GOT3 (cell line): ENCODE results near the gene SPPL3.
"Not testable (repeated sequence)": the region's sequence is repeated elsewhere in the genome, so short reads cannot be mapped to it uniquely, and the experiment has no call there.

ENCODE experiments used
- DNase-seq: peaks from one replicate; lab custom pipeline; 2025; ENCODE audit warnings: mixed read lengths; lab: John Stamatoyannopoulos, UW

The SPPL3 gene, protein sequence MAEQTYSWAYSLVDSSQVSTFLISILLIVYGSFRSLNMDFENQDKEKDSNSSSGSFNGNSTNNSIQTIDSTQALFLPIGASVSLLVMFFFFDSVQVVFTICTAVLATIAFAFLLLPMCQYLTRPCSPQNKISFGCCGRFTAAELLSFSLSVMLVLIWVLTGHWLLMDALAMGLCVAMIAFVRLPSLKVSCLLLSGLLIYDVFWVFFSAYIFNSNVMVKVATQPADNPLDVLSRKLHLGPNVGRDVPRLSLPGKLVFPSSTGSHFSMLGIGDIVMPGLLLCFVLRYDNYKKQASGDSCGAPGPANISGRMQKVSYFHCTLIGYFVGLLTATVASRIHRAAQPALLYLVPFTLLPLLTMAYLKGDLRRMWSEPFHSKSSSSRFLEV

DNA sequence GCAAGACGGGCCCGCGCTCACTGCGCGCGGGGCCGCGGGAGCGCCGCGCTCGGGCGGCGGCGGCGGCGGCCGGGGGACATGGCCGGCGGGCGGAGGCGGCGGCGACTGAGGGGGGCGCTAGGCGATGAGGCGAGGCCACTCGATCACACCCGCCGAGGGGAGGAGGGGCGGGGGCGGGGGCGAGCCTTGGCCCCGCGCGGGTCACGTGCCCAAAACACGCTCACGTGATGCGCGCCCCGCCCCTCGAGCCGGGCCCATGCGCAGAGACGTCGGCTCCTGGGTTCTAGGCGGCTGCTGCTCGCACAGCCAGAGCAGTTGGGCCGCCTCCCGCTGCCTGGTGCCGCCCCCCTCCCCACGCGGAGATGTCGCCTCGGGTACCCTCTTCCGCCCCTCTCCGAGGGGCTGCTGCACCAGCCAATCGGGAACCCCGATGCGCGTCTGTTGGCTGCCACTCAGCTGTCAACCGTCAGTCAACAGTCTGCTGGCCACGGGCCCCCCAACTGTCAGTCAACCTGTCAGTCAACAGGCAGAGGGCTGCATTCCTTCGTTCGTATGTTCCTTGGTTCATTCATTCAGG lies at the start of gene SPPL3:
SPPL3 (minus strand) TSS at position 162 of the 577 bp plus-strand sequence. CDS start 491 bp downstream, outside the sequence.
- DNase-seq = peak; percentile 30

DNA sequence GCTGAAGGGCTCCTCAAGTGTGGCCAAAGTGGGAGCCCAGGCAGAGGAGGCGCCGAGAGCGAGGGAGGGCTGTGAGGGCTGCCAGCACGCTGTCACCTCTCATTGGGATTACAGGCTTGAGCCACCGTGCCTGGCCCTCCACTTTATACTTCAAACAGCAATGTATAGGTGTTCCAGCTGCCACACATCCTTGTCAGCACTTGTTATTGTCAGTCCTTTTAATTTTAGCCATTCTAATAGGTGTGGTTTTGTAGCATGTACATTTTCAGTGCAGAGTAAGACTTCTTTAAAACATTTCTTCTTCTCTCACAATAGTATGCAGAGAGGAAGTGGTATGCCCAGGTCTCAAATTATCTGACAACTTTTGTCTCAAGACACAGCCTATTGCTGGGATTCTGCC lies 46.6 kb upstream of the SPPL3 start:
- DNase-seq = no peak

DNA sequence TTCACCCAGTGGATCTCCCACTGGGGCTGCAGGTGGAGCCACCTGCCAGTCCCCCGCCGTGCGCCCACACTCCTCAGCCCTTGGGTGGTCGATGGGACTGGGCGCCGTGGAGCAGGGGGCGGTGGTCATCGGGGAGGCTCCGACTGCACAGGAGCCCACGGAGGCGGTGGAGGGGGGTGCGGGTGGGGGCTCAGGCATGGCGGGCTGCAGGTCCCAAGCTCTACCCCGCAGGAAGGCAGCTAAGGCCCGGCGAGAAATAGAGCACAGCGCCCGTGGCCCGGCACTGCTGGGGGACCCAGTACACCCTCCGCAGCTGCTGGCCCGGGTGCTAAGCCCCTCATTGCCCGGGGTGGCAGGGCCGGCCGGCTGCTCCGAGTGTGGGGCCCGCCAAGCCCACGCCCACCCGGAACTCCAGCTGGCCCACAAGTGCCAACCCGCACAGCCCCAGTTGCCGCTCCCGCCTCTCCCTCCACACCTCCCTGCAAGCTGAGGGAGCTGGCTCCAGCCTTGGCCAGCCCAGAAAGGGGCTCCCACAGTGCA lies 46.2 kb upstream of the SPPL3 start:
- DNase-seq = not testable (repeated sequence)

DNA sequence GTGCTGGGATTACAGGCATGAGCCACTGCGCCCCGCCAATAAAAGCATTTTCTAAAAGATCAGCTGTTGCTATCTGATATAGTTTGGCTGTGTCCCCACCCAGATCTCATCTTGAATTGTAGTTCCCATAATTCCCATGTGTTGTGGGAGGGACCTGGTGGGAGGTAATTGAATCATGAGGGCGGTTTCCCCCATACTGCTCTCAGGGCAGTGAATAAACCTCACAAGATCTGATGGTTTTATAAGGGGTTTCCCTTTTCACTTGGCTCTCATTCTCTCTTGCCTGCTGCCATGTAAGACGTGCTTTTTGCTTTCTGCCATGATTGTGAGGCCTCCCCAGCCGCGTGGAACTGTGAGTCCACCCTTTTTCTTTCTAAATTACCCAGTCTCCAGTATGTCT lies 41.4 kb upstream of the SPPL3 start:
- DNase-seq = not testable (repeated sequence)

DNA sequence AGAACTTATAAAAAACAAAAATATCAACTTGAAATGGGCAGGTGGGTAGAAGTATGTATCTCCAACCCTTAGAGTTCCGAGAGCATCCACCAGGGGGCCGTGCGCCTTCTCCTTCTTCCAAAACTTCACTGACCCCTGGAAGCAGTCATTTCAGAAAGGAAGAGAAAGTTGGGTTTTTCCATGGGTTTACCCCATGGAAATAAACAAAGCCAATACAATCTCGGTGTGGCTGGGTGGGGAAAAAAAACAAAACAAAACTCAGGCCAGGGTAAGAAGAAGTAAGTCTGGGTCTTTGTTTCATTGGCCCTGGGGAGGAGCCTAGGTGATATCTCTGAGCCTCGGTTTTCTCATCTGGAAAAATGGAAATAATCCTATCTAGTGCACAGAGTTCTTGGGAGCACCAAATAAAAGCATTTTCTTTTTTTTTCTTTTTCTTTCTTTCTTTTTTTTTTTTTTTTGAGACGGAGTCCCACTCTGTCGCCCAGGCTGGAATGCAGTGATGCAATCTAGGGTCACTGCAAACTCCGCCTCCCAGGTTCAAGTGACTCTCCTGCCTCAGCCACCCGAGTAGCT lies 40.6 kb upstream of the SPPL3 start:
- DNase-seq = no peak

DNA sequence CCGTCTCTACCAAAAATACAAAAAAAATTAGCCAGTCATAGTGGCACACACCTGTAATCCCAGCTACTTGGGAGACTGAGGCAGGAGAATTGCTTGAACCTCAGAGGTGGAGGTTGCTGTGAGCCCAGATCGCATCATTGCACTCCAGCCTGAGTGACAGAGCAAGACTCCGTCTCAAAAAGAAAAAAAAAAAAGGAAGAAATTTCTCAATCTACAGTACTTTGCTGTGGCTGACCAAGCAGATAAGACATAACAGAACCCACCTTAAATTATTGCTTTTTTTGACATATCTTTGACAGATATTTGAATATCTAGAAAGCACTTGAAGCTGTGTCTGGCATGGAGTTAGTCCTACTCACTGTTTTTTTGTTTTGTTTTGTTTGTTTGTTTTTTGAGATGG lies 39.3 kb upstream of the SPPL3 start:
- no peak for DNase-seq

DNA sequence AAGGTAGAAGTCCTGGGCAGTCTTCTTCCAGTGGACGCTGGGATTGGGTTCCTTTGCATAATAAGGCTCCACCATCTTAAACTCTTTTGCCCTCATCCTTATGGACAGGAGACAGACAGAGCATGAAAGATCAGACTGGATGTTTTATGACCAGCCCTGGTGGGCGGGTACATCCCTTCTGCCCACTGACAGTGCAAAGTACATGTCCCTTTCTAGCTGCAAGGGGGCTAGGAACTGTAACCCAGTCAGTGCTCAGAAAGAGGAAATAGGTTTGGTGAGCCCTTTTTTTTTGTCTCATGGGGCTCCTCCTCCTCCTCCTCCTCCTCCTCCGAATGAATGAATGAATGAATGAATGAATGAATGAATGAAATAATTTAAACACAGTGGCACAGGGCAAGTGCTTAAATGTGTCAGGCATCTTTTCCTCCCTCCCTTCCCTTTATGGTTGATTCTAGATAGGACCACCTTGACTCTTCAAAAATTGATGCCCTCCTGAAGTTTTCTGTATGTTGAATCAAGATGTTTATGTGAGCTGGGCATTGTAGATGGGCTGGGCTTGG lies 37.8 kb upstream of the SPPL3 start:
- no peak for DNase-seq

DNA sequence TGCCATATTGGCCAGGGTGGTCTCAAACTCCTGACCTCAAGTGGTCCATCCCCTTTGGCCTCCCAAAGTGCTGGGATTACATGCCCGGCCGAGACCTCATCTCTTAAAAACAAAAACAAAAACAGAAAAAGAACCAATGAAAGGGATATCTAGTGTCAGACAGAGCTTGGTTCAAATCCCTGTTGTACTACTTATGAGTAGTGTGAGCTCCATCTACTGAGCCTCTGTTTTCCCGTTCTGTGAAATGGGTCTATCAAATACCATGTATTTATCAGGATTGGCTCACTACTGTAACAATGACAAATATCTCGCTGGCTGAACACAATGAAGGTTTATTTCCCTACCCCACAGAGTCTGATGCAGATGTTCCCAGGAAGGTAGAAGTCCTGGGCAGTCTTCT lies 37.3 kb upstream of the SPPL3 start:
- no peak for DNase-seq

DNA sequence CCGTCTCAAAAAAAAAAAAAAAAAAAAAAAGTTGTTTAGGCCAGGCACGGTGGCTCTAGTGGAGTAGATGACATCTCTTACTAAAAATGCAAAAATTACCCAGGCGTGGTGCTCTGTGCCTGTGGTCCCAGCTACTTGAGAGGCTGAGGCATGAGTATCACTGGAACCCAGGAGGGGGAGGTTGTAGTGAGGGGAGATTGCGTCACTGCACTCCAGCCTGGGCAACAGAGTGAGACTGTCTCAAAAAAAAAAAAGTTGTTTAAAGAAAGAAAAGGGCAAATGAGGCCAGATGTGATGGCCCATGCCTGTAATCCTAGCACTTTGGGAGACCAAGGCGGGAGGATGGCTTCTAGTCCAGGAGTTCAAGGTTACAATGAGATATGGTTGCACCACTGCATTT lies 36.6 kb upstream of the SPPL3 start:
- DNase-seq = no peak

DNA sequence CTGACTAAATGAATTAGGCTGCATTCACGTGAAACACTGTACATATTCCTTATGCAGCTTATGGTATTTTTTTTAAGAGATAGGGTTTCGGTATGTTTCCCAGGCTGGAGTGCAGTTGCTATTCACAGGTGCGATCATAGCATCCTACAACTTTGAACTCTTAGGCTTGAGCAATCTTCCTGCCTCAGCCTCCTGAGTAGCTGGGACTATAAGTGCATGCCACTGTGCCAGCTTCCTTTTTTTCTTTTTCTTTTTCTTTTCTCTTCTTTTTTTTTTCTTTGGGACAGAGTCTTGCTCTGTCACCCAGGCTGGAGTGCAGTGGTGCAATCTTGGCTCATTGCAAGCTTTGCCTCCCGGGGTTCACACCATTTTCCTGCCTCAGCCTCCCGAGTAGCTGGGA lies 35.8 kb upstream of the SPPL3 start:
- no peak for DNase-seq

DNA sequence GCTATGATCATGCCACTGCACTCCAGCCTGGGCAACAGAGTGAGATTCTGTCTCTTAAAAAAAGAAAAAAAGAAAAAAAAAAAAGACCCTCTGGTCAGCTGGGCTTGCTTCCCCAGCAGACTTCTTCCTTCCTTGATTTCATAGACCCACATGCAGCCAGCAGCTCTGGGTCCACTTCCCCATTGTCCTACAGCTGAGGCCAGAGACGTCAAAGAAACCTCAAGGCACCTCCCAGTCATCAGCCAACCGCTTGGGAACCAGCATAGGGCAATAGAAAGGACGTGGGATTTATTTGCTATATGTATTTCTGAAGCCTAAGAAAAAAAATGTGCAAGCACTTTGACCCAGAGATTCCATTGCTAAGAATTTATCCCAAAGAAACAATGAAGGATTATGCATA lies 35.4 kb upstream of the SPPL3 start:
- no peak for DNase-seq

DNA sequence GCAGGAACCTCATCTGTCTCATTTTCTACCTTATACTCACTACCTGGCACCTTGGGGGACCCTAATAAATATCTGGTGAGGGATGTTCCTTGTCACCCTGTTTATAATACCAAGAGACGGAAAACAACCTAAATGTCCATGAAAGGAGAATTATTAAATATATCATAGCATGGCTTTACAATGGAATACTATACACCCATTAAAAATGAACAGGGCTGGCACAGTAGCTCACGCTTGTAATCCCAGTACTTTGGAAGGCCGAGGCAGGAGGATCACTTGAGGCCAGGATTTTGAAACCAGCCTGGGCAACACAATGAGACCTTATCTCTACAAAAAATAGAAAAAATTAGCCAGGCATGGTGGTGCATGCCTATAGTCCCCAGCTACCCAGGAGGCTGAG lies 34.3 kb upstream of the SPPL3 start:
- DNase-seq = no peak

DNA sequence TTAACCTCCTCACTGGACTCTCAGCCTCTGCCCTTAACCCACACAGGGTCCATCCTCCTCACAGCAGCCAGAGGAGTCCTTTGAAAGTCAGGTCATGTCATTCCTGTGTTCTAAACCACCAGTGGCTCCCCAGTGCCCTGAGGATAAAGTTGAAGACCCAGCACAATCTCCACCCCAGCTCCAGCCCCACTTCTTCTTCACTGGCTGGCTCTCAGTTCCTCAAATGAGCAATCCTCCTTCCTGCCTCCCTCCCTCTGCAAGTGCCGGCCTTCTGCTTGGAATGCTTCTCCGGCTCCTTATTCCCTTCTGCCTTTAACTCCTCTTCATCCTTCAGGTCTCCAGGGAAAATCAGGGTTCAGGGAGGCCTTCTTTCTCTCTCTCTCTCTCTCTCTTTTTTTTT lies 32.0 kb upstream of the SPPL3 start:
- no peak for DNase-seq

DNA sequence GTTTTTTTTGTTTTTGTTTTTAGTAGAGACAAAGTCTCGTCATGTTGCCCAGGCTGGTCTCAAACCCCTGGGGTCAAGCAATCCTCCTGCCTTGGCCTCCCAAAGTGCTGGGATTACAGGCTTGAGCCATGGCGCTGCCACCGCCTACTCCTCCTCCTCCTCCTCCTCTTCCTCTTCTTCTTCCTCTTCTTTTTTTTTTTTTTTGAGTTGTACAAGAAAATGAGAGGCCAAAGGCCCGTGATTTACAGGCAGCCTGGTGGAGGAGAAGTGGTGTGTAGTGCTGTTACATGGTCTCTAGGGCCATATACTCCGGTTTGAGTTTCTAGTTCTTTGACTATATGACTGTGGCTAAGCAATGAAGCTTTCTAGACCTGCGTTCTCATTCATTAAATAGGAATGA lies 29.6 kb upstream of the SPPL3 start:
- DNase-seq = no peak

DNA sequence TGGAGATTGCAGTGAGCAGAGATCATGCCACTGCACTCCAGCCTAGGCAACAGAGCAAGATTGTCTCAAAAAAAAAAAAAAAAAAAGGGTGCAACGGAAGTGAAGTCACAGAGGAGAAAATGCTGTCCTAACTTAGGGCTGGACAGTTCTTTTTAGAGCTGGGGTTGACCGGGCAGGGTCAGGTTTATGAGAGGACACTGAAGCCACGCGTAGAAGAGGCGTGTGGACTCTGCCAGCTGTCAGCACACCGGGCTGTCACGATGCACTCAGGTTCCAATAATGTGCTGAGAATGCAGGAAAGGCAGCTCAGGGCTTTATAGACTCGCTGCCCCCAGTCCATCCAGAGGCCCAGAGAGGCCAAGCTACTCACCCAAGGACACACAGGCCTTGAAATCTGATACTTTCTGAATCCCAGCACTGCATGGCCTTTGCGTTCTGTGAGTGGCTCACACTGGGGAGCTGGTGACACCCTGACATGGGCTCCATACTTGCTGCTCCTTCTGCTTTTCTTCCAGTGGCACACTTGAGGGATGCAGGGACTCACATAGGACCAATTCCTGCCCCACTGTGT lies 28.9 kb upstream of the SPPL3 start:
- DNase-seq = no peak

DNA sequence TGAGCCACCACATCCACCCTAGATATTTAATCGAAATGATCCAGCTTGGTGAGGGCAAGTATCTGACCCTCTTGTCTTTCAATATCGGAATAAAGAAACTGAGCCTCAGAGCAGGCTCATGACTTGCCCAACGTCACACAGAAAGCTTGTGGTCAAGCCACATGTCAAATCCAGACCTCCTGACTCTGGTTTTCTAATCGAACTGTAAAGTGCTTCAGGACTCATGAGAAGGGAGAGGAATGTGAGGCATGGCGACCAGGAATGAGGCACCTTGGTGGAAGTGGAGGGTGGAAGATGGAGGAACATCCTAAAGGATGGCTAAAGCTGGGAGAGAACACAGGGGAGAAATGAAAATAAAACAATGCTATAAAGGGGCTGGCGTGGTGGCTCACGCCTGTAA lies 27.9 kb upstream of the SPPL3 start:
- DNase-seq = no peak

DNA sequence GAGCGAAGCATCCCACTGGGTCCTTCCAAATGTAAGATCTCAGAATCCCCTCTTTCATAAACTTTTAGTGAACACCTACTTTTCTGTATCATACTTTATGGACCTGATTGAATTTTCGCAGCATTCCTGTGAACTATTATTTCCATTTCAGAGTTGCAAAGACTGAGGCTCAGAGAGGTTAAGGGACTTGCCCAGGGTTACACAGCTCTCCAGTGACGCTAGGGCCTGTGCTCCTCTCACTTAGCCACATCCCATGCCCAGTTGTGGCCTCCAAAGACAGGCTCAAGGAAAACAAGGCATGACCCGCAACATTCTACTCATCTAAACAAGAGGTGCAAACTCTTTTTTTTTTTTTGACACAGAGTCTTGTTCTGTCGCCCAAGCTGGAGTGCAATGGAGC lies 25.9 kb upstream of the SPPL3 start:
- DNase-seq = no peak

DNA sequence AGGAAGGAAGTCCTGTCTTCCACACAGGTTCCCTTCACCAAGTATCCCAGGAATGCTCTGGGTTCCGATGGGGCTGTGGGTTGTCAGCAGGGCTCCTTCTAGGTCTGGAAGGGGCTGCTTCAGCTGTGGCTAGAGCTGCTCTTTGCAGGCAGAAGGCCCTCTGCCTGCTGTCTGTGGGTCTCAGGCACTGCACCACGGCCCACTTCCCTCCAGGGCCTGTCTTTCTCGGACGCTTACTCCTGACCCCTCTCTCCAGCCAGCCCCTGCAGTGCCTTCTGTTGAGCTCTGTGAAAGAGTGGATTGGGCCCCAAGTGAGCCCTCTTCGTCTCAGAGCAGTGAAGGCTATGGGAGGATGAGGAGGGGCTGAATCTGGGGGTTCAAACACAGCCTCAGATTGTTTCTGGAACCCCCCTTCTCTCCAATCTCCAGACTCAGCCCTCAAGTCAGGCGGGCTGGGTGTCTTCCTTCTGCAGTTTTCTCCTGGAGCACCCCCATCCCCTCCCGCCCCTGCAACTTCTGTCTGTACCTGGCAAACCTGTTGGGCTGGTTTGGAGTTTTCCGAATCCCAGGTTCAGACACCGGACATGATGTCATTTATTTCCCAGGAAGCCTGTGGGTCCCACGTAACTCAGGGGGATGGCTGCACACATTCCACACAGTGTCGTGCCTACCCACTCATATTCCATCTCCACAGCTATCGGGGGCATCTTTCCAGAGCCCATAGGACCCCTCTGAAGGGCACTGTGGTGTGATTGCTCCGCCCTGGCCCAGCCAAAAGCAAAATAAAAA lies 24.9 kb upstream of the SPPL3 start:
- no peak for DNase-seq

DNA sequence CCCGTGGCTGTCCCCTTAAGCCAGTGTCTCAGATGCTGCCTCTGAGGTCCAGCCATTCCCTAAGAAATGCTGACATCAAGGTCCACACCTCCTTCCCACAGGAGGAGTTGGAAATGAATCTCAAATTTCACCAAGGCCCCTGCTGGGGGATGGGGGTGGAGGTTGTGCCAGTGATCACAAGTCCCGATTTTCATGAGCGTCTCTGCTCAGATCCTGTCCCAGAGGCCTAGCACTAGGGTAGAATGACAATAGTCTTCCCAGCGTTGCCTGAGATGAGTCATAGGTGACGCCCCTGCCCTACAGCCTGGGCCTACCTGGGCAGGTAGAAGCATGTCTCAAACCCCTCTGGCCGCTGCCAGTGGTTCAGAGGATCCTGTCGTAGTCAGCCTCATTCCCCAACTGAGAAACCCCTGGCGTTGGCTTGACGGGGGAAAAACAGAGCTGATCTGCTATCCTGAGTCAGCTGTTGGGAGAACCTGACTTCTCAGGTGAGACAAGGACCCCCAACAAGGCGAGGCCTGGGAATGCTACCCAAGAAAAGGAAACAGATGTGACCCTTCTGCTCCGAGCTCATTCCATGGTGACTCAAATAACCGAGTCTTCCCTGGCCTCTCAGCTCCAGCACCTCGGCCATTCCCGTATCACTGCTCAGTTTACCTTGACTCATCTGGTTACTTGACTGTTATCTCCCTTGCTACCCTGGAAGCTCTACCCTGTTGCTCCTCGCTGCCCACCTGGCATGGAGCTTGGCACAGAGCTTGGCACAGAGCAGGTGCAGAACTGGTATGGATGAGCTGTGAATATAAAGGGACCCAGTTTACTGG lies 21.8 kb upstream of the SPPL3 start:
- DNase-seq = no peak

DNA sequence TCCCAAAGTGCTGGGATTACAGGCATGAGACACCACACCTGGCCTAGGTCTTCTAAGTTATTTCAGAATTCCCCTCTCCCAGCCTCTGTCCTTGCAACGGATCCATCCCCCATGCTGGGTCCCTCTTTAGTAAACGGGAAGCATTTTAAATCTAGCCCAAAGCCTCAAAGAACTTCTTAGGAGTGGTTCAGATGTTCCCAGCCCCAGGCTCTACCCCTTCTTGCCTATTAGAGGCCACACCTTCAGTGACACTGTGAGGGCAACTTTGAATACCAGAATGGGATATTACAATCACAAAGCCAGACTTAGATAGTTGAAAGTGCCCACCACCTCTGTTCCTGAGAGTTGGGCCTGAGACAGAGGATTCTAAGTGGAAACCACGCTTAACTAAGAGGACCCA lies 18.1 kb upstream of the SPPL3 start:
- DNase-seq = no peak

DNA sequence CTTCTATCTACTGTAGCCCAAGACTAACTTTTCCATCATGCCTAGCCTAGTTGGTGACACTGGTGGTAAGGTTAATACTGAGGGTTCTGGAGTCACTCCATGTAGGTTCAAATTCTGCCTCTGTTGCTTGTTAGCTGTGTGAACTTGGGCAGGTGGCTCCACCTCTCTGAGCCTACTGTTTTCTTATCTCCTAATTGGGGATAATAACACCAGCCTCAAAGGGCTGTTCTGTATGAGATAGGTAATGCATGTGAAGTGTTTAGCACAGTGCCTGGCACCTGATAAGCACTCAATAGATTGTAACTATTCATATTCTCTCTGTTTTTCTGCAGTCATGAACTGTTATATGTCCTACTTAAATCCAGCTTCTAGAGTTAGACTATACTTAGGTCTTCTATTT lies 17.5 kb upstream of the SPPL3 start:
- no peak for DNase-seq
